Measurements from ENCODE around the gene SLC35A2. TPM values are rescaled to one million over a fixed set of nuclear protein-coding genes. Genes with fewer than 3 reads are reported as not detected.
A peak's percentile ranks its signal among the peaks of the same experiment; 100 is the strongest.

The SLC35A2 gene
- total RNA-seq (10 to 100 TPM; 14.2 to 18.3 TPM), polyA plus RNA-seq (10 to 100 TPM in 1 of 2 donors, 1 to 10 TPM in 1; 5.0 to 18.6 TPM)
- long read RNA-seq, donor 1, transcript SLC35A2-201 (5 exons, 1,672 nt) = minor isoform, 6 of 70 reads
- long read RNA-seq, donor 1, transcript SLC35A2-204 (4 exons, 3,047 nt) = major isoform, 19 of 70 reads
- long read RNA-seq, donor 1, partial matches to known transcripts = 21 of 70 reads
- long read RNA-seq, donor 1, other reads (novel, unspliced or antisense) = 18 of 70 reads
- long read RNA-seq, donor 2, partial matches to known transcripts = 4 of 14 reads
- long read RNA-seq, donor 2, other reads (novel, unspliced or antisense) = 2 of 14 reads

GRCh38 chrX:48911412-48912182 is at the start of gene SLC35A2:
Gene SLC35A2 (minus strand): TSS chrX:48911646. CDS start chrX:48911636, 10 bp downstream.
- no peaks in the 10 kb centered on the region for H3K27me3 ChIP-seq (ENCODE audit: control insufficient read depth in 1 of 2, insufficient read depth in 2 of 2, low read length in 1 of 2)
- H3K9me3 ChIP-seq (ENCODE audit: control insufficient read depth, low read length) = no peaks in the 10 kb centered on the region
- intact Hi-C loops (cut with DNase I) = no loop called here
- H3K36me3 ChIP-seq (ENCODE audit: control insufficient read depth in 1 of 2, insufficient read depth in 2 of 2, low read length in 1 of 2) = peaks cover 0 to 2% of the 10 kb centered on the region in 2 donors
- H3K4me1 ChIP-seq (ENCODE audit: control insufficient read depth in 1 of 2, insufficient read depth in 2 of 2, low read length in 2 of 2) = no peaks in the 10 kb centered on the region
- 0 to 32% methylated on average over 60 of the region's 60 CpGs for WGBS, 2 donors
- H3K27ac ChIP-seq (ENCODE audit: low read depth in 1 of 2, low read length in 2 of 2) = peak within 1 kb of the TSS in 1 of 2 donors; percentile 56
- peak within 1 kb of the TSS; percentile 43 to 73 for H3K4me3 ChIP-seq (ENCODE audit: low read length in 2 of 2)
- peak; percentile 86 for ATAC-seq (ENCODE audit: low FRiP score)
- DNase-seq = peak; percentile 86 to 93

DNA sequence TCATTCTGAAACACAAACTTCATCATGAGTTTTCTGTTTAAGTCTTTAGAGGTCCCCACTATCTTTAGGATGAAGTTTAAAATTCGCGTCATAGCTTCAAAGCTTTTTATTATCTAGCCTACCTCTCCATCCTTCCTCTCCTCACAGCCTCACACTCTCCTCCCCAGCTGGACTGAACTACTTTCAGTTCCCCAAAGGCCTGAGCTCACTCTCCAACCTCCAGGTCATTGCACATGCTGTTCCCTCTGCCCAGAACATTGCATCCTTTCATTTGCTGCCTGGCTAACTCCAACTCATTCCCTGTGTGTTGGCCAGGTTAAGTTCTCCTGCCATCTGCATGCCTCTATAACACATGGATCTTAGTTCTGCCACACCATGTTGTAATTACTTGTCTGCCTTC is 48.8 kb upstream of the SLC35A2 start:
- Histone ChIP-seq H3K9me3 (ENCODE audit: control insufficient read depth, low read length) (no peaks in the 10 kb centered on the region), H3K27ac (ENCODE audit: low read depth in 1 of 2, low read length in 2 of 2) (no peak overlapping the region), H3K27me3 (ENCODE audit: control insufficient read depth in 1 of 2, insufficient read depth in 2 of 2, low read length in 1 of 2) (no peaks in the 10 kb centered on the region), H3K4me1 (ENCODE audit: control insufficient read depth in 1 of 2, insufficient read depth in 2 of 2, low read length in 2 of 2) (peaks cover 0 to 2% of the 10 kb centered on the region in 2 donors), H3K4me3 (ENCODE audit: low read length in 2 of 2) (no peak overlapping the region), H3K36me3 (ENCODE audit: control insufficient read depth in 1 of 2, insufficient read depth in 2 of 2, low read length in 1 of 2) (no peaks in the 10 kb centered on the region)
- peak in 1 of 2 donors; percentile 17 for DNase-seq
- no peak for ATAC-seq (ENCODE audit: low FRiP score)
- intact Hi-C loops (cut with DNase I) = no loop called here
- 79 to 94% methylated on average over 2 of the region's 2 CpGs for WGBS, 2 donors

GRCh38 chrX:48958635-48959094 is 47.2 kb upstream of the SLC35A2 start:
- intact Hi-C loops (cut with DNase I) = loop anchor here in 1 of 2 donors (5.0 kb wide), 2 partner anchors 41 to 84 kb away; partner anchors contain the start of genes PIM2 and TFE3
- Histone ChIP-seq H3K27ac (ENCODE audit: low read depth in 1 of 2, low read length in 2 of 2) (peak overlapping the region in 1 of 2 donors; percentile 76), H3K27me3 (ENCODE audit: control insufficient read depth in 1 of 2, insufficient read depth in 2 of 2, low read length in 1 of 2) (no peaks in the 10 kb centered on the region), H3K9me3 (ENCODE audit: control insufficient read depth, low read length) (no peaks in the 10 kb centered on the region), H3K4me1 (ENCODE audit: control insufficient read depth in 1 of 2, insufficient read depth in 2 of 2, low read length in 2 of 2) (peaks cover 0 to 2% of the 10 kb centered on the region in 2 donors), H3K36me3 (ENCODE audit: control insufficient read depth in 1 of 2, insufficient read depth in 2 of 2, low read length in 1 of 2) (no peaks in the 10 kb centered on the region), H3K4me3 (ENCODE audit: low read length in 2 of 2) (peak overlapping the region in 1 of 2 donors; percentile 20)
- WGBS, 2 donors = 0 to 37% methylated on average over 21 of the region's 21 CpGs
- DNase-seq (peak; percentile 75 to 85), ATAC-seq (ENCODE audit: low FRiP score) (peak; percentile 35)

DNA sequence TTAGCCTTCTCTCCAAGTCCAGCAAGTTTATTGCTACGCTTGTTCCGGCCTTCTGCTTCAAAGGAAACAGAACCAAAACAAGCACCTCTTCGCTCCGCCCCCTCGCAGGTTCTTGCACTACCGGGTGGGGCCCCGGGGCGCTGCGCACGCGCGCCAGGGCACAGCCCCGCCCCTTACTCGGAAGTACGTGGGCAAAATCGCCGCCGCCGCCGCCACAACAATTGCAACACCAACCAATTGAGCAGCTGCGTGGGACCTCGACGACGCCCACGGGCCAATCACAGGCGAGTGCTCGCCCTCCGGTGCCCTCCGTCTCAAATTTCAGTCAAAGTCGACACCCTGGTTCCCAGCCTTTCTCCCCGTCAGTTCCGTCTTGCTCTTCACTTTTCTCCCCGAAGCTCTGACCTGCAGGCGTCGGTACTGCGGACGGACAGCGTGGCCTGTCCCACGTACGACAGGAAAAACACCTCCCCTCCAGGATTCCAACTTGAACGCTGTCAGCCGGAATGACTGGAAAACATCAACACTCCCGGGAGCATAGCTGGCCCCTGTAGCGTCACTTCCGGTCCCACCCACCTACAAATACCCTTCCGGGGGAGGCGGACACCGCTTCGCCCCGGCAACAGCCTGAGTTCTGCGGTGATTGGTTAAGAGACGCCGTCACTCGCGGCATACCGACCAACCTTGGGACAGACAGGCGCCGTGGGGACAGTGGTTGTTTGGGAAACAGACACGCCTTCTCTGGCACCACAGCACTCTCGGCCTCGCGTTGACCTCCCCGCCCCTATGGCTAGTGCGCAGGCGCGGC is 46.6 kb upstream of the SLC35A2 start:
- Histone ChIP-seq H3K27ac (ENCODE audit: low read depth in 1 of 2, low read length in 2 of 2) (peak overlapping the region in 1 of 2 donors; percentile 97), H3K4me3 (ENCODE audit: low read length in 2 of 2) (peak overlapping the region; percentile 61 to 67), H3K9me3 (ENCODE audit: control insufficient read depth, low read length) (no peaks in the 10 kb centered on the region), H3K36me3 (ENCODE audit: control insufficient read depth in 1 of 2, insufficient read depth in 2 of 2, low read length in 1 of 2) (no peaks in the 10 kb centered on the region), H3K27me3 (ENCODE audit: control insufficient read depth in 1 of 2, insufficient read depth in 2 of 2, low read length in 1 of 2) (no peaks in the 10 kb centered on the region), H3K4me1 (ENCODE audit: control insufficient read depth in 1 of 2, insufficient read depth in 2 of 2, low read length in 2 of 2) (peaks cover 0 to 2% of the 10 kb centered on the region in 2 donors)
- DNase-seq (peak; percentile 97 to 98), ATAC-seq (ENCODE audit: low FRiP score) (peak; percentile 95)
- intact Hi-C loops (cut with DNase I) = loop anchor here in 1 of 2 donors (5.0 kb wide), 2 partner anchors 41 to 84 kb away; partner anchors contain the start of genes PIM2 and TFE3
- 0 to 38% methylated on average over 66 of the region's 66 CpGs for whole genome bisulfite sequencing, 2 donors

DNA sequence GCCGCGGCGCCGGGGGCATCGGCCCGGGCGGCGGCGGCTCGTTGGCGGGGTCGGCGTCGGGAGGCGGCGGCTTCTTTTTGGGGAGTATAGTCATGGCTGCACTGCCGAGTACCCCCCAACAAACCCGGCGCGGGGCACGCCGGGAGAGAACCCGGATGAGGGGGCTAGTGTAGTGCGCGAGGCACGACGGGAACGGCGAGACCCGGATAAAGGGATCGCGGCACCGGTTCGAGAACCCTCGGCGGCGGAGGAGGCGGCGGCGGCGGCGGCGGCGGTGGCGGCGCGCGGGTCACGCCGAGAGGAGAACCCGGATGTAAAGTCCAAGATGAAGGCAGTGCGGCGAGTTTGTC is 46.0 kb upstream of the SLC35A2 start, which contains the start of gene OTUD5:
Gene OTUD5, minus strand, starts transcription at position 131 of the 350 bp plus-strand sequence. Its CDS starts 37 bp downstream, at position 94.
- intact Hi-C loops (cut with DNase I) = loop anchor here in 1 of 2 donors (5.0 kb wide), 2 partner anchors 40 to 85 kb away; partner anchors contain the start of genes PIM2 and TFE3

DNA sequence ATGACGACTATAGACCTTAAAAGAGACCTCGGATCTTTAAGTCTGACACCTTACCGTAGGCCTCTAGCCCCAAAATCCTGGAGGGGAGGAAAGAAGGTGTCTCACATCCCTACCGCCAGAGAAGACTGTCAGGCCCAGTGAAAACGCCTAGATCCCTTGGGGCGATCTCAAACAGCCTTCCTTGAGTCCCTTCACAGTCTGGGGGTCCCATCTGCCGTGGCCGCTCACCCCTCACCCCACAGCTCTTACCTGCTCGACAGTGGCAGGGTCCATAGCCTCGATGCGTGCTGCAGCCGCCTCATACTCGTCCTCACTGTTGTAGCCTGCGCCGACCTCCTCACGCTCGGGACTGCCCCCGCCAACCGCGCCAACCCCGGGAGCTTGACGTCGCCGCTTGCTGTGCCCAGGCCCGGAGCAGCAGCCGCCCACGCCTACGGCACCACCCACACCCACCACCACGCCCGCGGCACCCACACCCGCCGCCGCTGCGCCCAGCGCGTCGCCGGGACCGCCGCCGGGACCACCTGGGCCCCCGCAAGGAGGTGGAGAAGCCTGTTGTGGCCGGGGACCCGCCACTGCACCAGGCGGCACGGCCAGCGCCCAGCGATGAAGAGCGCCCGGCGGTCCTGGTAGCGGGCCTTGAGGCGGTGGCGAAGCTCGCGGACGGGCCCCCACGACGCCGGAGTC is 45.4 kb upstream of the SLC35A2 start:
- H3K36me3 ChIP-seq (ENCODE audit: control insufficient read depth in 1 of 2, insufficient read depth in 2 of 2, low read length in 1 of 2) = no peaks in the 10 kb centered on the region
- intact Hi-C loops (cut with DNase I) = loop anchor here in 1 of 2 donors (5.0 kb wide), 2 partner anchors 40 to 85 kb away; partner anchors contain the start of genes PIM2 and TFE3
- 1 to 44% methylated on average over 49 to 61 of the region's 61 CpGs for WGBS, 2 donors
- no peaks in the 10 kb centered on the region for H3K27me3 ChIP-seq (ENCODE audit: control insufficient read depth in 1 of 2, insufficient read depth in 2 of 2, low read length in 1 of 2)
- peak overlapping the region; percentile 30 to 46 for H3K27ac ChIP-seq (ENCODE audit: low read depth in 1 of 2, low read length in 2 of 2)
- peaks cover 0 to 2% of the 10 kb centered on the region in 2 donors for H3K4me1 ChIP-seq (ENCODE audit: control insufficient read depth in 1 of 2, insufficient read depth in 2 of 2, low read length in 2 of 2)
- no peaks in the 10 kb centered on the region for H3K9me3 ChIP-seq (ENCODE audit: control insufficient read depth, low read length)
- peak overlapping the region; percentile 61 to 67 for H3K4me3 ChIP-seq (ENCODE audit: low read length in 2 of 2)
- ATAC-seq (ENCODE audit: low FRiP score) (no peak), DNase-seq (peak; percentile 56 to 81)

More for the DNA sequence above, 46.0 kb upstream of the SLC35A2 start, which contains the start of gene OTUD5:
- Histone ChIP-seq H3K36me3 (ENCODE audit: control insufficient read depth in 1 of 2, insufficient read depth in 2 of 2, low read length in 1 of 2) (no peaks in the 10 kb centered on the region), H3K4me3 (ENCODE audit: low read length in 2 of 2) (peak within 1 kb of the TSS; percentile 61 to 67), H3K9me3 (ENCODE audit: control insufficient read depth, low read length) (no peaks in the 10 kb centered on the region), H3K4me1 (ENCODE audit: control insufficient read depth in 1 of 2, insufficient read depth in 2 of 2, low read length in 2 of 2) (peaks cover 0 to 2% of the 10 kb centered on the region in 2 donors), H3K27me3 (ENCODE audit: control insufficient read depth in 1 of 2, insufficient read depth in 2 of 2, low read length in 1 of 2) (no peaks in the 10 kb centered on the region), H3K27ac (ENCODE audit: low read depth in 1 of 2, low read length in 2 of 2) (peak within 1 kb of the TSS; percentile 46 to 97)
- DNase-seq (peak; percentile 80 to 88), ATAC-seq (ENCODE audit: low FRiP score) (no peak)
- WGBS, 2 donors = 0 to 18% methylated on average over 49 to 53 of the region's 53 CpGs

DNA sequence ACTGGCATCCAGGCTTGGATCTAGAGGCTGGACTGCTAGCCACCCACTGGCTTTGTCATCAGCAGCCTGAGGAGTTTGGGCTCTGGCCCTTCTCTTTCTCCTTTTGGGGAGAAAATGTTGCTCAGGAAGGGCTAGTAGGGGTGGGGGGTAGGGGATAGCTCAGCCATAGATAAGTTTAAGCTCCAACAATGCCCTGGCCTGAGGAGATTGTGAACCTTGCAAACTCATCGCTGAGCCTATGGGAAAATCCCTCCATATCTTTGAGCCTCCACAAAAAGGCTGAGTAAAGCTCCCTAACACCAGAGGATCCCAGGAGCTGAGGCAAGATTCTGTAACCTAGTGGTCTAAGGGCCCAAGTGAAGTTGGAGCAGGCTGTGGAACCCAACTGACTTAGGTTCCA is 37.1 kb upstream of the SLC35A2 start:
- H3K9me3 ChIP-seq (ENCODE audit: control insufficient read depth, low read length) = no peaks in the 10 kb centered on the region
- intact Hi-C loops (cut with DNase I) = no loop called here
- DNase-seq (no peak), ATAC-seq (ENCODE audit: low FRiP score) (no peak)
- no peak overlapping the region for H3K4me3 ChIP-seq (ENCODE audit: low read length in 2 of 2)
- H3K36me3 ChIP-seq (ENCODE audit: control insufficient read depth in 1 of 2, insufficient read depth in 2 of 2, low read length in 1 of 2) = peaks cover 0 to 3% of the 10 kb centered on the region in 2 donors
- H3K27me3 ChIP-seq (ENCODE audit: control insufficient read depth in 1 of 2, insufficient read depth in 2 of 2, low read length in 1 of 2) = no peaks in the 10 kb centered on the region
- no peaks in the 10 kb centered on the region for H3K4me1 ChIP-seq (ENCODE audit: control insufficient read depth in 1 of 2, insufficient read depth in 2 of 2, low read length in 2 of 2)
- H3K27ac ChIP-seq (ENCODE audit: low read depth in 1 of 2, low read length in 2 of 2) = no peak overlapping the region
- 96 to 100% methylated on average over 1 of the region's 1 CpG for WGBS, 2 donors

Data from aorta (tissue), 5 donors.